AG20443 (cell line): ENCODE results near the gene HSDL2.
"Not testable (repeated sequence)": the region's sequence is repeated elsewhere in the genome, so short reads cannot be mapped to it uniquely, and the experiment has no call there.

ENCODE experiments used
- DNase-seq: peaks from one replicate; pipeline ENCODE4 v3.0.0; 2012; ENCODE audit warnings: low spot score, mixed read lengths

The HSDL2 gene

DNA sequence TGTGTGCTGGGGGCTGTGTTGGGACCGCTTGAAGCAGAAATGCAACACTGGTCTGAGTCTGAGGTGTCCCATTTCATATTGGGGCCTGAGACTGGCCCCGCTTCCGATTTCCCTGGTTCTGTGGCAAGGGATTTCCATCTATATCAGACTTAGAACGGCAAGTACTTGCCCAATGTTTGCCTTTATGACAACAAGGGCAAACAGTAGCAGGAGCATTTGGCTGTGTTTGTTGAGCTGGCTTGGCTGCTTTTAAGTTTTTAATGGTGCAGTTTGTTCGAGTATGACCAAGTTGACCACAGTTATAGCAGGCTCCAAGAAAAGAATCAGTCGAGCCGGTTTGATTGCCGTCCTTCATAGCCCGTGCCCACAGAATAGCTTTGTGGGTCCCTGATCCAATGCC, 17.0 kb downstream of the HSDL2 start:
- DNase-seq = no peak

DNA sequence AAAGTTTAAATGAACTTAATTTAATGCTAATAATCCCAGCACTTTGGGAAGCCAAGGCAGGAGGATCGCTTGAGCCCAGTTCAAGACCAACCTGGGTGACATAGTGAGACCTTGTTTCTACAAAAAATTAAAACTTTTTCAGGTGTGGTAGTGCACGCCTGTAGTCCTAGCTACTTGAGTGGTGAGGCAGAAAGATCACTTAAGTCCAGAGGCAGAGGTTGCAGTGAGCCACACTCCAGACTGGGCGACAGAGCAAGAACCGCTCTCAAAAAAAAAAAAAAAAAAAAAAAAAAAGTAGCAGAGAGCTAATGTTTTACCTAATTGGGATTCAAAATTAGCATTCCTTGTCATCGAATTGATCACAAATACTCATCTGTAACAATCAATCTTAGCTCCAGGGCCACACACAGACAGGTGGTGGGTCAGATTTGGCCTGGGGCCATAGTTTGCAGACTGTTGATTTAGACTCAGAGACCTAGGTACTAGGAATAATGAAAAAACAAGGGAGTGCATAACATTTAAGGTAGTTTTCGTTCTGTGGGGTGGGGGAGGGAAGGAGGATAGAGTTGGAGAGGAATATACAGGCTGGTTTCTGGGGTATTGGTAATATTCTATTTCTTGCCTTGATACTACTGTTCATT, 21.4 kb downstream of the HSDL2 start:
- no peak for DNase-seq

DNA sequence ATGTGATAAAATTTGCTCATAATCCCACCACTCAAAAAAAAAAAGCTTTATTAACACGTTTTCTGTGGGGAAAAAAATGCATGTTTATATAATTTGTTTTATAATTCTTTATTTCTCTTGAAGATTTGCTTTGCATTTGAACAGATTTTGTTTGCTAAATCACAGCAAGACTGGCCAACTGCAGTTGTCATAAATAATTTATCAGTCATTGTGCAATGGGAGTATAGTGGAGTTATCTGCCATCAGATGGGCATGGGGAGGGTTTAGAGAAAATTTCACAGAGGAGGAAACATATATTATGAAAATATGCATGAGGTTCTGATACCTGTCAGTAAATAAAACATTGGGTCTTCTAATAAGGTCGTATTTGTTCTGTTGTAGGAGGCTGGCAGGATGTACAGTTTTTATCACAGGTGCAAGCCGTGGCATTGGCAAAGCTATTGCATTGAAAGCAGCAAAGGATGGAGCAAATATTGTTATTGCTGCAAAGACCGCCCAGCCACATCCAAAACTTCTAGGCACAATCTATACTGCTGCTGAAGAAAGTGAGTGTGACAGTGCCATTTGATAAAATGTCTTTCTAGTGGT, 23.8 kb downstream of the HSDL2 start:
- no peak for DNase-seq

DNA sequence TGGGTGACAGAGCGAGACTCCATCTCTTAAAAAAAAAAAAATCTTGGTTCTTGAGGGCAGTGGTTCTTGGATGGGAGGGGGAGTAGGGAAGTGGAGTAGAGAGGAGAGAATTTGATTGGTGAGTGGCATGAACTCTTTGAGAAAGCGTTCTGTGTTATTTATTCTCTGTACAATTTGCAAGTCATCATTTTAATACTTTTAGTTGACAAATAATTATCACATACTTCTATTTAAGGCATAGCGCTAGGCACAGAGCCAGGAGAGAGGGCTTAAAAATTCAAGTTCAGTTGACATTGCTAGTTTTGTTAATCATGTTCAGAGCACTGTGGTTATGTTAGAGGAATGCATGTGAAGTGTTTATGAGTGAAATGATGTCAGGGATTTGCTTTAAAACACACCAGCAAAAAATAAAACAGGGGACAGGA, 24.6 kb downstream of the HSDL2 start:
- DNase-seq = peak; percentile 9

DNA sequence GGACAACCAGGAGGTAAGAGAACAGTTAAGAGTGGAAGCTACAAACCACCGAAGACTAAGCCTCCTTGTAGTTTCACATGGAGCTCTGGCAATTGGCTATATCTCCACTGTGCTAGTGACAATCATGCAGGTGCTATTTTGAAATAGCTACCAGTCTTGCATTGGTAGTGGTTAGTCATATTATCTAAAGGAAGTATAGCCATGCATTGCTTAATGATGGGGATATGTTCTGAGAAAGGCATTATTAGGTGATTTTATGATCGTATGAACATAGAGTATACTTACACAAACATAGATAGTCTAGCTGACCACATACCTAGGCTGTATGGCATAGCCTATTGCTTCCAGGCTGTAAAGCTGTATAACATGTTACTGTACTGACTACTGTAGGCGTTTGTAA, 28.4 kb downstream of the HSDL2 start:
- DNase-seq = no peak

DNA sequence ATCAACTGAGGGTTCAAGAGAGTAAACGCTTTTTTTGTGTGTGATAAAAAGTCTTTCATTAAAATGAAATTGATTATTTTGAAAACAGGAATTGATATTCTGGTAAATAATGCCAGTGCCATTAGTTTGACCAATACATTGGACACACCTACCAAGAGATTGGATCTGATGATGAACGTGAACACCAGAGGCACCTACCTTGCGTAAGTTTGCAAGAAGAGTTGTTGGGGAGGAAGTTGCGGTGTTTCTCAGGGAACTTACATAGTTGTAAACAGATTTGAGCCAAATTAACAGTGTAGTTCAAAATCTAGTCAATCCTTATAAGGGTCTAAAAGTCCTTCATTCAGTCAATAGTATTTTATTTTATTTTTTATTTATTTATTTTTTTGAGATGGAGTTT, 28.9 kb downstream of the HSDL2 start:
- no peak for DNase-seq

DNA sequence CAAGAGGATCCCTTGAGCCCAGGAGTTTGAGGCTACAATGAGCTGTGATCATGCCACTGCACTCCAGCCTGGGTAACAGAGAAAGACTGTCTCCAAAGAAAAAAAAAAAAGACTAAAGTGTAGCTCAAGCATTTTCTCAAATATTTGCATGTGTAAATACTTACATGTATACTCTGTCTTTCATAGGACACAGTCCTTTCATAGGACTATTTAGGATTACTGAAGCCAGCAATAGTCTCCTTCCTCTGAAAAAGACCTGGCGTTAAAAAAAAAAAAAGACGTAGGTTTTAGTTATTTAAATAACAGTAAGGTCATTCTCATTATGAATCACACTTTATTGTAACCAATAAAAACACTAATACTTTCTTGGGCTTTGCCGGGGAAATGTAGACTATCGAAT, 29.9 kb downstream of the HSDL2 start:
- no peak for DNase-seq

DNA sequence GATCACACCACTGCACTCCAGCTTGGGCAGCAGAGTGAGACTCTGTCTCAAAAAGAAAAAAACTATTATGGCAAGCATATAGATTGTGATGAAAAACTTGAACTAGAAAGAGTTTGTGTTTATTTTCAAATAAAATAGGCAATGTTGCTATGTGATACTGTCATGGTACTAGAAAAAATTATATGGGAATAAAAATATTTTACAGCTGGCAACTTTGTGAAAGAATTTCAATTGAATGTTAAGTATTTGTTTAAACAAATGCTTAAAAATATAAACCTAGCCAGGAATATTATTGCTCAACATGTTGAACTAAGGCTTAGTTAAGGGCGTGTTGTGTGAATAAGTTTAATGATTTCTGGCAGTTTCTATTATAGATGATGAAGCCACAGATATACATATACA, 31.7 kb downstream of the HSDL2 start:
- peak; percentile 13 for DNase-seq

DNA sequence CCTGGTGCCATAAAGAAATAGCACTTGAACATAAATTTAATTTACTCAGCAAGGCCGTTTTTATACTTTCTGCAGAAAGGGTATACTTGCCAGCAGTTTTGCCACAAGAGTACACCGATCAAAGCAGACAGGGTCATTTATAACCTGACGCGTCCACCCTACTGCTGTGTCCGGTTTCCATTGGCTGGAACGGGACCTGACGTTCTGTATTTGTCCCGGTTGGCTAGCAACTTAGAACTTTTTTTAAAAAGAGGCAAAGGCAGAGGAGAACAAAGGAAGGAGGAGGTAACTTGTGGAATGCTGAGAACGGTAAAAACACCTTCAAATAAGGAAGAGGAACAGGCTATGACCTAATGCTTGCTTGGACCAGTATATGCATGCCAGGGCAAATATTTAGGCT, 33.8 kb downstream of the HSDL2 start:
- not testable (repeated sequence) for DNase-seq

DNA sequence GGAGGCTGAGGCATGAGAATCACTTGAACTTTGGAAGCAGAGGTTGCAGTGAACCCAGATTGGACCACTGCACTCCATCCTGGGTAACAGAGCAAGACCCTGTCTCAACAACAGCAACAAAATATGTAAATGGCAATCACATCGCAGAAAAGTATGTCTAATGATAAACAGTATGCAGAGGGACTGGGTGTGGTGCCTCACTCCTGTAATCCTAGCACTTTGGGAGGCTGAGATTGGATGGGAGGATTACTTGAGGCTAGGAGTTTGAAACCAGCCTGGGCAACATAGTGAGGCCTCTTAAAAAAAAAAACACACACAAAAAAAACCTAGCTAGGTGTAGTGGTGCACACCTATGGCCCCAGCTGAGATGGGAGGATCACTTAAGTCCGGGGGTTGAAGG, 40.3 kb downstream of the HSDL2 start:
- DNase-seq = no peak

DNA sequence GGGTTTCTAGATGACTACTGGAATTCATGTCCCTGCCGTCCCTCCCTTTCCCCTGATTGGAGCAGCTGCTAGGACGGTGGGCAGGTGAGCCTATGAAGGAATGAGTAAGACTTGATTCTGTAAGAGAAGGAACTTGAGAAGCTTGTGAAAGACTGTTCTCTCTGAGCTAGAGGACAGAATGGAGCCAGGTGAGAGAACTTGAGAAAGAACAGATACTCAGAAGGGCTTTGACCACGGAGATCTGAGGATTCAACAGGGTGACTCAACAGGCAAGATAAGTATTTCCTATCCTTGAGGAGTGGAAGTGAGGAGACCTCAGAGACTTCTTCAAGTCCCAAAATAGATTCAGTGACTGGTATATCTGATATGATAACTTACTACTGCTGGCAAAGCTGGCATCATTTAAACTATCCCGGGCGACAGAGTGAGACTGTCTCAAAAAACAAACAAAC, 41.9 kb downstream of the HSDL2 start:
- no peak for DNase-seq

DNA sequence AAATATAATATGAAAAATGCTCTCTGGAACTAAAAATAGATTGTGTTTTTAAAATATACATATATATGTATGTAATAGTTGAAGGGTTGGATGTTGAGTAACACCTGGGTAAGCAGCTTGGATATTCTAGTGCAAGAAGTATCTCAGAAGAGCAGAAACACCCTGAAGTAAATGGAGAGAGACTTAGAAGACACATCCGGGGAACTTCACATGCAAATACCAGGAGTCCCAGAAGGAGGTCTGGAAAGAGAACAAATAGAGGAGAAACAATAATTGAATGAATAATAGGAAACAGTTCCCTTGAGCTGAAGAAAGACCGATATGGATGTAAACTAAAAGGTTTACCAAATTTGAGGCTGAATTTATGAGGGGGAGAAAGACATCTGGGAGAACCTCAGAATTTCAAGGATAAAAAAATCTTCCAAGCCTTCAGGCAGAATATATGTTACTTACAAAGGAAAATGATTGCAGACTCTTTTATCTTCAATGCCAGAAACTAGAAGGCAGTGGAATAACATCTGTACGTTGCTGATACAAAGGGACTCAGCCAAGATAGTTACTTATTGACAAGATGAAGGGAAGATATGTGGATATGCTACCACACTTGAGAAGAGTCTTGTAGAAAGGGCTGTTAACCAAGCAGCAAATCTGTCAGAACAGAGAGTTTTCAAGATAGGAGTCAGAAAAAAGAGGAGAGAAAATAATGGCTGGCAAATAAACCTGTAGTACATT, 42.7 kb downstream of the HSDL2 start:
- DNase-seq = no peak

DNA sequence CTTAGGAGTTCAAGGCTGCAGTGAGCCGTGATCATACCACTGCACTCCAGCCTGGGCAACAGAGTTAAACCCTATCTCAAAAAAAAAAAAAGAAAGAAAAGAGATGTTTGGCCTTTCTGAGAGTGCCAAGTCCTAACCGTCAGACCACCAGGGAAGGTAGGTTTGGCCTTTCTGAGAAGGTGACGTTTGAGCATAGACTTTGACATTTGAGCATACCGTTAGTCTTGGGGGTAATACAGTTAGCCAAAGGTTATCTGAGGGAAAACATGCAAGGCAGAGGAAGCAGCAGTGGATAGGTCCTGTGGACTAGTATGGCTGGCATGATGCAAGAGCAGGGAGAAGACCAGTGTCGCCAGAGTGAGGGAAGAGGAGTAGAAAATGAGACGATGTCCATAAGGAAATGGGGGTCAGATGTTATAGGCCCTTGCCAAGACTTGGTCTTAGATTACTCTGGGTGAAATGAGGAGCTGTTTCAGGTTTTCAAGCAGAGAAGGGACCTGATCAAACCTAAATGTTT, 50.2 kb downstream of the HSDL2 start:
- DNase-seq = no peak

DNA sequence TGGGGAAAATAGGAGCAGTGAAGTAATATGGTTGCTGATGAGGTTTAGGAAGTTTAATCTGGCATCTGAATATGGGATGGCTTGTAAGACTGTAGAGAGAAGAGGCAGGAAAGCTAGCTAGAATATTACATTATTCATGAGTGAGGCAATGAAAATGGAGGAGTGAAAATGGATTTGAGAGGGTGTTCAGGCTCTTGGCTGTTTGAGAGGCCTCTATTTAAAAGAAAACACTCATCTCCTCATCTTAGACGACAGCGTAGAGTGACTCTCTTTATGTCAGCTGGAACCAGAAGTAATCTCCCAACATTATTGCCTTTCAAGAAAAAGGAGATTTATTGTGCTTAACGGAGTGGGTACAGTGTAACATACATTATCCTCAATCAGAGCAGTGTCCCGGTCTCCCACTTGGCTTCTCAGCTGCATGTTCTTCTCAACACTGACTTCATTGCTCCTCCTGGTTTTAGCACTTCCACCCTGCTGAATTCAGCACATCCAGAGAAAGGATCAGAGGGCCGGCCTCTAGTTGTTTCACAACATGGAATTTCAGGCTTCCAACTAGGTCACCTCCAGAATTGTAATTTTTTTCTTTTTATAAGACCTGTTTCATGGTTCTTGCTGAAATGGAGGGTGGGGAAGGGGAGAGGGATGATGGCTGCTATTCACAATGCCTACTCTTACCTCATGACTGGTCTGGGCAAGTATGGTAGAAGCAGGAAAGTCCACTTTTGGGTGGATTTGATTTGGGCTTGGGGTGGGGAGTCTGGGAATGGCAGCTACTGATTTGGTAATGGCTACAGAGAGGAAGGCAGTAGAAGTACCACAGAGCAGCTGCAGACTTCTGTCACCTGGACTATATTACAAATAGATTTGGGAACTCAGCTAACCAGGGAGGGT, 53.8 kb downstream of the HSDL2 start:
- no peak for DNase-seq

DNA sequence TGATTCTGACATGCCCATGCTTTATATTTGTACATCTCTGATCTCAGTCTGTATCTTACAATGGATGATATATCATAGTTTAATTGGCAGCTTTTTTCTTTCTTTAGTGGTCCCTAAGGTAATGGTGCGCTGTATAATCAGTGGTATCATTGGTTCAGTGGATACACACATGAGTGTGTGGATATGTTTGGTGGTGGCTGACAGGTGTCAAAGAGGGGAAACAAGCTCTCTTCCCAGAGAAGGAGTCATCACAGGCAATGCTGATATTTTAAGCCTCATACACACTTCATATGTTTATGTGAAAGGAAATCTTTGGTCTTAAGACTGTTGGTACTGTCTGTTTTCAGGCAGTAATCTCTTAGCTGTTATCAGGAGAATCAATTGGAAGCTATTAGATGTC, 54.6 kb downstream of the HSDL2 start:
- DNase-seq = no peak

DNA sequence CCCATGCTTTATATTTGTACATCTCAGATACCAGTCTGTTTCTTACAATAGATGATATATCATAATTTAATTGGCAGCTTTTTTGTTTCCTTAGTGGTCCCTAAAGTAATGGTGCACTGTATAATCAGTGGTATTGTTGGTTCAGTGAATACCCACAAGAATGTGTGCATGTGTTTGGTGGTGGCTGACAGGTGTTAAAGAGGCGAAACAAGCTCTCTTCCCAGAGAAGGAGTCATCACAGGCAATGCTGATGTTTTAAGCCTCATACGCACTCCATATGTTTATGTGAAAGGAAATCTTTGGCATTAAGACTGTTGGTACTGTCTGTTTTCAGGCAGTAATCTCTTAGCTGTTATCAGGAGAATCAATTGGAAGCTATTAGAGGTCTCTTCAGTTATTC, 57.5 kb downstream of the HSDL2 start:
- DNase-seq = no peak

DNA sequence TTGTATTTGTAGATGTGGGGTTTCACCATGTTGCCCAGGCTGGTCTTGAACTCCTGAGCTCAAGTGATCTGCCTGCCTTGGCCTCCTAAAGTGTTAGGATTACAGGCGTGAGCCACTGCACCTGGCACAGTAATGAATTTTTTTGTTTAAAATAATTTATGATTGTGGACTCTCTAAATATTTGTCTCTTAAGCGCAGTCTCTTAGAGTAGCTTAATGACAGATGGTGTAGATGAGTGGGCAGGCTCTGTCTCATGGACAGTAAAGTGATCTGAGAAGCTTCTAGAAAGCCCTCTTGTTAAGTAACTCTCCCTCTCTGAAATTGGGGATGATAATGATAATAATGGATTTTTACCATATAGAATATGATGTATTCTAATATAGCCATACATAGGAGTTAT, 59.3 kb downstream of the HSDL2 start:
- no peak for DNase-seq

DNA sequence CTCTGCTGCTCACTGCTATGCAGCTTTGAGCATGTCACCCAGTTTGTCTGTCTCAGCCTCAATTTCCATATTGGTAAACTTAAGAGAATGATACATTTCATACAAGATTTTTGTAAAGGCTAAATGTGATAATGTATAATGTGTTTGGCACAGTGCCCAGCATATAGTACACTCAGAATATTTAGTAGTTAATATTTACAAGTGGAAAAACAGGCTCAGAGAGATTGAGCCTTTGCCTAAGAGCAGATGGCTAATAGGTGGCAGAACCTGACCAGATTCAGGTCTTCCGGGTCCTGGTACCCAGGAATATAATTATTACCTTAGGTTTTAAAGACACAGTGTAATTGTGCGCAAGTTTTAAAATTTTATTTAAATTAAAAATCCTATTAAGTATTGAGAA, 59.9 kb downstream of the HSDL2 start:
- no peak for DNase-seq

DNA sequence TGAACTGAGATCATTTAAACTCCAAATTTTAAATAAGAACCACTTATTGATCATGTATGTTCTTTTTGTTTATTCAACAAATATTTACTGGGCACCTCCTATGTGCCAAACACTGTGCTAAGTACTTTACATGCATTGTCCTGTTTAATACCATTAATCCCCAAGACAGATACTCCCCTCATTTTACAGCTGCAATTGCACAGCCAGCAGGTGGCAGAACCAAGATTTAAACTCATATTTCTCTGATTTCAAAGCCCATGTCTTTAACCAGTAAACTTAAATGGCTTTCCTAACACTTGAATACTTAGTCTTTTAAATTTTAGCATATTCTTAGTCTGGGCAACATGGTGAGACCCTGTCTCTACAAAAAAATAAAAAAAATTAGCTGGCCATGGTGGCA, 63.3 kb downstream of the HSDL2 start:
- DNase-seq = peak; percentile 15

DNA sequence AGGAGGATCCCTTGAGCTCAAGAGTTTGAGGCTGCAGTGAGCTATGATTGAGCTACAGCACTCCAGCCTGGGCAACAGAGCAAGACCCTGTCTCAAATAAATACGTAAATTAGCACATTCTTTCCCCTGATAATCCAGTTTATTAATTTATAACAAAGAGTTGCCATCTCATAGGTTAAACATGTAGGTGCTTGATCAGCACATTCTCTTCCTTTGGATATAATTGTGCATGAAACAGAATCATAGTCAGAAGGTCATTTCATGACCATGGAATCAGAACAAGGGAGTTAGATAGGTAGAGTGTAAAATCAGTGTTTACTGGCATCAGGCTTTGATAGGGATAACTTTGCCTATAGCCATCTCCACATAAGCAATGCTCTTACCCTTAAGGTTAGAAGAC, 63.7 kb downstream of the HSDL2 start:
- DNase-seq = no peak

DNA sequence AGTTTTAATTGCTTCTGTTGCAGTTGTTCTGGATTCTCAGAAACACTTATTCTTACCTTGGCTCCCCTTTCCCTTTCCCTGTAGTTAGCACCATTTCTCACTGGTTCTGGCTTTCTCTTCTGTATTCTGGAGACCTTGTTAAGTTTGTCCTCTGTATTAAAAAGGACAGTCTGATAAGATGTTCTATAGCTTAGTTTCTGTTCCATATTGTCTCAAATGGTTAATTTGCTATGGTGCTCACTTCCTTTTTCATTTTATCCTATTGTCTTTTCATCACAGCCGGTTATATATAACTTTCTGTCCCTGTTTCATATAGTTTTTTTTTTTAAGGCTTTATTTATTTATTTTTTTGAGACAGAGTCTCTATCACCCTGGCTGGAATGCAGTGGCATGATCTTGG, 65.3 kb downstream of the HSDL2 start:
- no peak for DNase-seq

DNA sequence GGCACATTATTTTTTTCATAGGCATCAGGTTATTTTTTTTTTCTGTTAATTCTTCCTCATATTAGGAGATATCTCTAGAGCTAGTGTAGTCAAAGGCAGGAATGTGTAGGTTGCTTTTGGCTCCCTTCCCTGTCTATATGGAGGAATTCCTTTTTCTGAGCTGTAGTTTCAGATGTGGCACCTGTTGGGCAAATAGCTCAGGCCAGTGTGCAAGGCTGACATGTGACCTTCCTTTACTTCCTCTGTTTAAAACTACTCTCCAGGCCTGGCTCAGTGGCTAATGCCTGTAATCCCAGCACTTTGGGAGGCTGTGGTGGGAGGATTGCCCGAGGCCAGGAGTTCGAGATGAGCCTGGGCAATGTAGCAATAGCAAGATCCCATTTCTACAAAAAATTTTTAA, 66.2 kb downstream of the HSDL2 start:
- no peak for DNase-seq
